Pancreas (tissue), 10 donors: ENCODE data around the gene RIMKLA. TPM values are rescaled to one million over a fixed set of nuclear protein-coding genes. Genes with fewer than 3 reads are reported as not detected.
A peak's percentile ranks its signal among the peaks of the same experiment; 100 is the strongest.

ENCODE experiments used
- ATAC-seq, 4 donors: fragments of 200-7000 bp; cut with Tn5 transposase; one replicate each; pipeline versions ENCODE4 v1.8.0 to v1.9.1; 2020; ENCODE audit warnings: mild to moderate bottlenecking in 4 of 4, moderate library complexity in 4 of 4
- DNase-seq, 6 donors: peaks; one replicate each; pipeline ENCODE4 v3.0.0-alpha.2; 2020
- FAIRE-seq: peaks from 2 replicates; lab custom pipeline; 2012; peaks lifted over from hg19 to GRCh38; lab: Jason Lieb, UNC
- H3K27ac ChIP-seq, 4 donors: fragments of 200-600 bp; sonication (generic); 1 replicate in 3 of 4; 2 replicates in 1 of 4; pipeline versions ENCODE4 v1.5.0 to v1.8.0; 2020
- H3K27me3 ChIP-seq, 4 donors: fragments of 200-600 bp; one replicate each; pipeline ENCODE4 v1.8.0; 2021
- H3K36me3 ChIP-seq, 3 donors: fragments of 200-600 bp; sonication (generic) in 1 of 3; one replicate each; pipeline versions ENCODE4 v1.5.0 to v1.8.0; 2020 to 2021
- H3K4me1 ChIP-seq, 3 donors: fragments of 200-600 bp; one replicate each; pipeline ENCODE4 v1.8.0; 2021
- H3K4me3 ChIP-seq, 4 donors: fragments of 200-600 bp; sonication (generic) in 2 of 4; one replicate each; pipeline versions ENCODE4 v1.5.0 to v1.8.0; 2020 to 2021
- H3K9me3 ChIP-seq, 4 donors: fragments of 200-600 bp; one replicate each; pipeline ENCODE4 v1.8.0; 2021
- WGBS, 2 donors: extraction: QIAGEN DNeasy Blood & Tissue Kit; methylation state at CpG; one replicate each; pipeline ENCODE4 v1.1.7; 2013; 5-methylcytosine and 5-hydroxymethylcytosine counted together
- intact Hi-C, 3 donors: fragments of 100-400 bp; cut with DNase I; formaldehyde crosslinking; loops; one replicate each; pipeline versions ENCODE4 v1.11.1 to v1.14.2; 2022
- polyA plus RNA-seq, 2 donors: library from polyadenylated mRNA; stranded (reverse); fragments of 200-250 nt; gene quantifications; one replicate each; pipeline ENCODE4 v1.2.3, GENCODE V29; 2013
- total RNA-seq, 6 donors: library from RNA; stranded (reverse); fragmentation: NEBNext Ultra II Directional in 4 of 6; extraction: Animal tissue kit (Norgen Biotek cat#: 25700) in 4 of 6; gene quantifications; one replicate each; pipeline versions ENCODE4 v1.2.1 to v1.2.4, GENCODE V29; 2021 to 2023
- TF ChIP-seq, protein P1 (sequence below), 4 donors: fragments of 200-600 bp; sonication (generic) in 3 of 4; IDR thresholded peaks; one replicate each; pipeline versions ENCODE4 v1.5.0 to v1.8.0; 2021; ENCODE audit warnings: antibody characterized with exemption in 4 of 4
- donor health status: healthy with polysubstance abuse.
- donor health status: DM: no; HTN: no; CAD: no; lungs with moderate emphysema.
- donor health status: DM: no; HTN: no; CAD: no.
- donor health status: control.
- donor health status: control.
- donor health status: Bipolar disorder and iron deficiency.
- donor health status: DM: yes; HTN: yes; CAD: no.
- donor health status: DM: no; HTN: no; CAD: no.
- donor health status: DM: no; HTN: no; CAD: no.
- donor health status: DM: yes; HTN: yes; CAD: no.

Gene RIMKLA
- total and polyA plus RNA-seq, 8 donors: 0.27 to 2.6 (median 1.9) TPM

DNA sequence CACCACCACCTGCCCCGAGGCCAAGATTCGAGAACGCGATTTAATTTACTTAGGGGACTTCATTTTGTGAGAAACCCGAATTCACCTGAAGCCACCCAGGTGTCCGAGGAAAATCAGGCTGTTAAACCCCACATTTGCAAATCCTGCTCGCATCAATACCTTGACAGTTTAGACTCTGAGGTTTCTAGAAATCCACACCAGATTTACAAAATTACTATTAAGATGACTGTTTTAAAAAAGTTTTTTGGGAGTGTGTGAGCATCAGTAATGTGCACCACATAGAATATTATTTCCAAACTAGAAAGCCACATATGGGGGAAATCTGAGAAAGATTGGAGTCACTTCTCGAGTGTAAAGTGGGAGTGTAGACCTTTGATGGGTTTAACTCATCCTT, 685 bp downstream of the RIMKLA start:
- TF ChIP-seq, protein P1, sequence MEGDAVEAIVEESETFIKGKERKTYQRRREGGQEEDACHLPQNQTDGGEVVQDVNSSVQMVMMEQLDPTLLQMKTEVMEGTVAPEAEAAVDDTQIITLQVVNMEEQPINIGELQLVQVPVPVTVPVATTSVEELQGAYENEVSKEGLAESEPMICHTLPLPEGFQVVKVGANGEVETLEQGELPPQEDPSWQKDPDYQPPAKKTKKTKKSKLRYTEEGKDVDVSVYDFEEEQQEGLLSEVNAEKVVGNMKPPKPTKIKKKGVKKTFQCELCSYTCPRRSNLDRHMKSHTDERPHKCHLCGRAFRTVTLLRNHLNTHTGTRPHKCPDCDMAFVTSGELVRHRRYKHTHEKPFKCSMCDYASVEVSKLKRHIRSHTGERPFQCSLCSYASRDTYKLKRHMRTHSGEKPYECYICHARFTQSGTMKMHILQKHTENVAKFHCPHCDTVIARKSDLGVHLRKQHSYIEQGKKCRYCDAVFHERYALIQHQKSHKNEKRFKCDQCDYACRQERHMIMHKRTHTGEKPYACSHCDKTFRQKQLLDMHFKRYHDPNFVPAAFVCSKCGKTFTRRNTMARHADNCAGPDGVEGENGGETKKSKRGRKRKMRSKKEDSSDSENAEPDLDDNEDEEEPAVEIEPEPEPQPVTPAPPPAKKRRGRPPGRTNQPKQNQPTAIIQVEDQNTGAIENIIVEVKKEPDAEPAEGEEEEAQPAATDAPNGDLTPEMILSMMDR (IDR thresholded peaks at IDR 0.05): no peak
- no peak for DNase-seq
- no peak for FAIRE-seq
- H3K36me3 ChIP-seq: no peaks in the 10 kb centered on the region
- no peak for ATAC-seq
- H3K4me3 ChIP-seq: peak overlapping the region; percentile 46 to 75 (median 64)
- H3K27ac ChIP-seq: no peak overlapping the region
- 14 to 15% methylated on average over 8 of the region's 8 CpGs for WGBS, 2 donors
- H3K9me3 ChIP-seq: no peaks in the 10 kb centered on the region
- peaks cover 0 to 5% (median 5%) of the 10 kb centered on the region in 3 donors for H3K4me1 ChIP-seq
- intact Hi-C loops: no loop called here
- H3K27me3 ChIP-seq: no peaks in the 10 kb centered on the region

DNA sequence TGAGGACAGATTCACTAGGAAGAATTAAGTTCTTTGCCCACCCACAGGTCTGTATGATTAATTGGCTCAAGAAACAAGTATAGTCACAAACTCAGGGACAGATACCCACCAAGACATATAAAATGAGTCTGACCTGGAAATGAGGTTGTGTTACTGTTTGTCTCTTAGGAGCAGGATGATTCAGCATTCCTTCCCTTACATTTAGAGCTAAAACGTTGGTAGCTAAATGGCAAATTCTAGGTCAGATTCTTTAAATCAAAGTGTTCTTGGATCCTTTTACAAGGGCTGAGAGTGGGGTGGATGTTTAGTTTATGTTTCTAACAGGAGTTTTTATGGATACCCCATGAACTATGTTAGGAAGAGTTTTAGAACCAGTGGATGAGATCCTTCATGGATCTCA, 4.7 kb downstream of the RIMKLA start:
- H3K4me3 ChIP-seq: no peak overlapping the region
- no peak for ATAC-seq
- 37 to 45% methylated on average over 1 of the region's 1 CpG for WGBS, 2 donors
- no peak for FAIRE-seq
- H3K27me3 ChIP-seq: no peaks in the 10 kb centered on the region
- no peaks in the 10 kb centered on the region for H3K36me3 ChIP-seq
- intact Hi-C loops: no loop called here
- TF ChIP-seq, protein P1 (IDR thresholded peaks at IDR 0.05): no peak
- H3K27ac ChIP-seq: no peak overlapping the region
- H3K9me3 ChIP-seq: no peaks in the 10 kb centered on the region
- H3K4me1 ChIP-seq: peaks cover 0 to 5% (median 5%) of the 10 kb centered on the region in 3 donors
- DNase-seq: no peak

DNA sequence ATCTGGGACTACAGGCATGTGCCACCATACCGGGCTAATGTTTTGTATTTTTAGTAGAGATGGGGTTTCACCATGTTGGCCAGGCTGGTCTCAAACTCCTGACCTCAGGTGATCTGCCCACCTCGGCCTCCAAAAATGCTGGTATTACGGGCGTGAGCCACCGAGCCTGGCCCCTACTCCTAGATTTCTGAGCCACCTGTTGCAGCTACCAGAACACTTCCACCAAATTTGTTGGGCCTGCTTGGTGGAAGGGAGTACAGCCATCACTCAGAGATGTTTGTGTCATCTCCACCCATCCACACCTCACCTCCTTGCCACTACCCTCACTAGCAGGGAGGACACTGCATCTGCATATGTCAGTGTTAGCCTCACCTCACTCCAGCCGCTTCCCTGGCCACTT, 5.5 kb downstream of the RIMKLA start:
- WGBS, 2 donors: 90 to 95% methylated on average over 6 of the region's 6 CpGs
- TF ChIP-seq, protein P1 (IDR thresholded peaks at IDR 0.05): no peak

GRCh38 chr1:42392255-42392654, 11.7 kb downstream of the RIMKLA start:
- intact Hi-C loops: no loop called here
- Histone ChIP-seq H3K4me1 (no peaks in the 10 kb centered on the region), H3K4me3 (no peak overlapping the region), H3K27me3 (no peaks in the 10 kb centered on the region), H3K9me3 (no peaks in the 10 kb centered on the region), H3K27ac (no peak overlapping the region), H3K36me3 (no peaks in the 10 kb centered on the region)
- FAIRE-seq (no peak), DNase-seq (no peak), ATAC-seq (no peak)
- 72 to 87% methylated on average over 2 of the region's 2 CpGs for WGBS, 2 donors
- TF ChIP-seq, protein P1 (IDR thresholded peaks at IDR 0.05): no peak

More for the DNA sequence above, 5.5 kb downstream of the RIMKLA start:
- H3K4me3 ChIP-seq: no peak overlapping the region
- ATAC-seq: no peak
- H3K27me3 ChIP-seq: no peaks in the 10 kb centered on the region
- peaks cover 0 to 5% (median 4%) of the 10 kb centered on the region in 3 donors for H3K4me1 ChIP-seq
- H3K9me3 ChIP-seq: no peaks in the 10 kb centered on the region
- no peaks in the 10 kb centered on the region for H3K36me3 ChIP-seq
- no peak overlapping the region for H3K27ac ChIP-seq
- no peak for FAIRE-seq
- intact Hi-C loops: no loop called here
- DNase-seq: no peak

GRCh38 chr1:42392967-42393848, 12.6 kb downstream of the RIMKLA start:
- 83 to 97% methylated on average over 2 of the region's 2 CpGs for WGBS, 2 donors
- H3K36me3 ChIP-seq: no peaks in the 10 kb centered on the region
- ATAC-seq: no peak
- H3K4me1 ChIP-seq: no peaks in the 10 kb centered on the region
- H3K4me3 ChIP-seq: no peak overlapping the region
- no peaks in the 10 kb centered on the region for H3K27me3 ChIP-seq
- TF ChIP-seq, protein P1 (IDR thresholded peaks at IDR 0.05): no peak
- DNase-seq: no peak
- no peak for FAIRE-seq
- intact Hi-C loops: no loop called here
- no peak overlapping the region for H3K27ac ChIP-seq
- H3K9me3 ChIP-seq: no peaks in the 10 kb centered on the region
